ENCODE measurements around the gene NDUFA5. TPM values are rescaled to one million over a fixed set of nuclear protein-coding genes. Genes with fewer than 3 reads are reported as not detected.
"Not testable (repeated sequence)": the region's sequence is repeated elsewhere in the genome, so short reads cannot be mapped to it uniquely, and the experiment has no call there.

Gene NDUFA5
- total and polyA plus RNA-seq, 8 donors, result 1.2 to 154 (median 108) TPM

GRCh38 chr7:123528265-123528664 is 29.4 kb downstream of the NDUFA5 start:
- intact Hi-C loops (cut with DNase I; ENCODE audit: low total_unique reads), result no loop called here
- Histone ChIP-seq H3K9me3 (no peaks in the 10 kb centered on the region), H3K27me3 (peaks cover 0 to 28% (median 9%) of the 10 kb centered on the region in 3 donors), H3K4me3 (no peak overlapping the region), H3K4me1 (peaks cover 0 to 11% (median 3%) of the 10 kb centered on the region in 4 donors), H3K27ac (no peak overlapping the region), H3K36me3 (no peaks in the 10 kb centered on the region)
- DNase-seq, result no peak
- TF ChIP-seq CTCF (IDR thresholded peaks at IDR 0.05) (no peak), POLR2A (IDR thresholded peaks at IDR 0.05) (no peak), POLR2AphosphoS5 (IDR thresholded peaks at IDR 0.05) (no peak), EP300 (IDR thresholded peaks at IDR 0.05) (no peak)
- WGBS, 5 donors, result 90 to 98% (median 93%) methylated on average over 5 of the region's 5 CpGs

GRCh38 chr7:123527712-123528225 is 29.8 kb downstream of the NDUFA5 start:
- H3K4me1 ChIP-seq; intact Hi-C loops (cut with DNase I; ENCODE audit: low total_unique reads); H3K36me3 ChIP-seq; H3K4me3 ChIP-seq; H3K27ac ChIP-seq; DNase-seq; H3K9me3 ChIP-seq: not testable (repeated sequence)
- 58 to 94% (median 83%) methylated on average over 12 to 21 of the region's 24 CpGs for WGBS, 5 donors
- H3K27me3 ChIP-seq, result peaks cover 0 to 23% (median 7%) of the 10 kb centered on the region in 3 donors

GRCh38 chr7:123526533-123526932 is 31.1 kb downstream of the NDUFA5 start:
- H3K4me3 ChIP-seq; H3K27ac ChIP-seq; DNase-seq; intact Hi-C loops (cut with DNase I; ENCODE audit: low total_unique reads); H3K9me3 ChIP-seq; H3K4me1 ChIP-seq; H3K36me3 ChIP-seq: not testable (repeated sequence)
- WGBS, 5 donors, result 92 to 97% (median 95%) methylated on average over 6 of the region's 7 CpGs
- H3K27me3 ChIP-seq, result peaks cover 0 to 14% (median 0%) of the 10 kb centered on the region in 3 donors

GRCh38 chr7:123522066-123522465 is 35.6 kb downstream of the NDUFA5 start:
- H3K27ac ChIP-seq, result no peak overlapping the region
- no peaks in the 10 kb centered on the region for H3K9me3 ChIP-seq
- H3K27me3 ChIP-seq, result no peaks in the 10 kb centered on the region
- no peak for DNase-seq
- TF ChIP-seq EP300 (IDR thresholded peaks at IDR 0.05), result no peak
- TF ChIP-seq POLR2A (IDR thresholded peaks at IDR 0.05), result no peak
- no peak for TF ChIP-seq POLR2AphosphoS5 (IDR thresholded peaks at IDR 0.05)
- no peak for TF ChIP-seq CTCF (IDR thresholded peaks at IDR 0.05)
- 32 to 43% (median 33%) methylated on average over 2 of the region's 2 CpGs for WGBS, 5 donors
- H3K4me3 ChIP-seq, result no peak overlapping the region
- H3K4me1 ChIP-seq, result no peaks in the 10 kb centered on the region
- intact Hi-C loops (cut with DNase I; ENCODE audit: low total_unique reads), result no loop called here
- no peaks in the 10 kb centered on the region for H3K36me3 ChIP-seq

- WGBS, 5 donors, result 18 to 97% (median 96%) methylated on average over 1 to 2 of the region's 2 CpGs
- Histone ChIP-seq H3K4me3 (no peak overlapping the region), H3K4me1 (no peaks in the 10 kb centered on the region), H3K36me3 (no peaks in the 10 kb centered on the region), H3K27ac (no peak overlapping the region), H3K27me3 (no peaks in the 10 kb centered on the region), H3K9me3 (peaks cover 0 to 11% (median 7%) of the 10 kb centered on the region in 4 donors)
- TF ChIP-seq CTCF (IDR thresholded peaks at IDR 0.05), result no peak
- no peak for TF ChIP-seq POLR2A (IDR thresholded peaks at IDR 0.05)
- TF ChIP-seq EP300 (IDR thresholded peaks at IDR 0.05), result no peak
- no peak for TF ChIP-seq POLR2AphosphoS5 (IDR thresholded peaks at IDR 0.05)
- intact Hi-C loops (cut with DNase I; ENCODE audit: low total_unique reads), result no loop called here
- no peak for DNase-seq
These were observed 52.4 kb downstream of the NDUFA5 start for GRCh38 chr7:123505221-123505620.
